Hematopoietic multipotent progenitor cell treated with erythropoietin and hydrocortisone succinate and interleukin-3 and kit ligand, for 4 days (in vitro differentiated cells): Measurements from ENCODE around the gene NFYC.

Source experiments
- DNase-seq: peaks from one replicate; pipeline ENCODE4 v3.0.0-alpha.2; 2015

NFYC gene

GRCh38 chr1:40762144-40762923, 70.8 kb downstream of the NFYC start:
- DNase-seq = no peak

- DNase-seq = no peak
Measured at GRCh38 chr1:40763742-40764532, 72.4 kb downstream of the NFYC start.

DNA sequence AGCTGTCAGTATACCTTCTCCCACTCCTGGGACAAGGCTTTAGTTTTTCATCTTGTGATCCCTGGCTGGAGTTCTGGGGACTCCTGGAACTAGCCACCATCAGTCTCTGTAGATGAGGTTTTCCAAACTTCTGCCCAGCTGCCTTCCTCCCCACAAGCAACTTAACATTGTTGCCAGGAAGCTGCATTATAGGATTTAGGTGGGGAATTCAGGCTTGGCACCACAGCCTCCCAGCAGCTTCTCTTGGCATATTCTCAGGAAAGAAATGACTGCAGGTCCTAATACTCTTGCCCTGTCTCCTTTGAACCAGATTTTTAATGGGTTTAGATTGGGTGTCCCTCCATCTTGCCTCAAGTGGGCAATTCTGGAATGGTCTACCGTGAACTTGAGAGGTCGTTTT, 73.5 kb downstream of the NFYC start:
- DNase-seq = no peak

DNA sequence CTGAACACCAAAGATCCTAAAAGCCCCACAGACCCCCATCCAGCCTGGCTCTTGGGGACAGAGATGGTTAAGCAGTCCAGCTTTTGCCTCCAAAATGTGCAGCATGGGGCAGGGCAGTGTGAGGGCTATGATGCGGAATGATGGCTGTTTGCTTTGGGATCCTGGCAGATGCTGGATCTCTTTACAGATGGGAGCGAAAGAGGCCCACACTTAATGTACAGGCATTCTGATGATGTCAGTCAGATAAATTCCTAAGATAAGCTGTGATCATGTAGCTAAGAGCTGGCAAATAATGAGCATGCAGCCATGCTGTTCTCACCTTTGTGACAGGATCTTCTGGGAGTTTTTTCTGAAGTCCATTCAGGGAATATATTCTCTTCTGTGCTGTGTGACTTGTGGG, 74.5 kb downstream of the NFYC start:
- no peak for DNase-seq

DNA sequence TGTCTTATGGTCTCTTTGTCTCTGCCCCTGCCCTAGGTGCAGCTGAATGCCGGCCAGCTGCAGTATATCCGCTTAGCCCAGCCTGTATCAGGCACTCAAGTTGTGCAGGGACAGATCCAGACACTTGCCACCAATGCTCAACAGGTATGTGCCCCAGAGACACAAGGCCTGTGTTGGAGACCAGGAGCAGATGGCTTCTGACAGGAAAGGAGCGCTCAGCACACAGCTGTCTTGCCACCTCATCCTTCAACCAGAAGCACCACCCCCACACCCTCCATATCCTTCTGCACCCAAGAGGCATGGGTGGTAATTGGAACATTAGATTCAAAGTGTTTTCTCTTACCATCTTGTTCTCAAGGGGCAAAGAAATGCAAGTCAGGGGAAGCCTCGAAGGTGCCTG, 75.1 kb downstream of the NFYC start:
- DNase-seq = no peak

GRCh38 chr1:40768146-40768990, 76.9 kb downstream of the NFYC start:
- no peak for DNase-seq

- peak; percentile 62 for DNase-seq
Measured at GRCh38 chr1:40769815-40770214, 78.3 kb downstream of the NFYC start.

DNA sequence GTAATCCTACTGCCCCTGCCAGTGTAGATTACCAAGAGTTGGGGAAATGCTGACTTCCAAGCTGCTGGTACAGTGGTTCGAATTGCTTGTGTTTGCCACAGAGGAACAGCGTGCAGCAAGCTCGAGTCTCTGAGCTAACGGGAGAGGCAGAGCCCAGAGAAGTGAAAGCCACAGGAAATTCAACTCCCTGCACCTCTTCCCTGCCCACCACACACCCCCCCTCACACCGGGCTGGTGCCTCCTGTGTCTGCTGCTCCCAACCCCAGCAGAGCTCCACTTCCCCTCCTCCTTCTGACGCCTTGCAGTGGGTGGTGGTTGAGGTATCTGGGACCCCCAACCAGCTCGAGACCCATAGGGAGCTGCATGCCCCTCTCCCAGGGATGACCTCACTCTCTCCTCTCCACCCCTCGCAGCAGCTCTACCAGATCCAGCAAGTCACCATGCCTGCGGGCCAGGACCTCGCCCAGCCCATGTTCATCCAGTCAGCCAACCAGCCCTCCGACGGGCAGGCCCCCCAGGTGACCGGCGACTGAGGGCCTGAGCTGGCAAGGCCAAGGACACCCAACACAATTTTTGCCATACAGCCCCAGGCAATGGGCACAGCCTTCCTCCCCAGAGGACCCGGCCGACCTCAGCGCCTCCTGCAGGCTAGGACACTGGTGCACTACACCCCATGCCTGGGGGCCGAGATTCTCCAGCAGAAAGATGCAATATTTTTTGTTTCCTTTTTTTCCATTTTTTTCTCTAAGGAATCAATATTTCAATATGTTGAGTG, 79.0 kb downstream of the NFYC start:
- DNase-seq = no peak

DNA sequence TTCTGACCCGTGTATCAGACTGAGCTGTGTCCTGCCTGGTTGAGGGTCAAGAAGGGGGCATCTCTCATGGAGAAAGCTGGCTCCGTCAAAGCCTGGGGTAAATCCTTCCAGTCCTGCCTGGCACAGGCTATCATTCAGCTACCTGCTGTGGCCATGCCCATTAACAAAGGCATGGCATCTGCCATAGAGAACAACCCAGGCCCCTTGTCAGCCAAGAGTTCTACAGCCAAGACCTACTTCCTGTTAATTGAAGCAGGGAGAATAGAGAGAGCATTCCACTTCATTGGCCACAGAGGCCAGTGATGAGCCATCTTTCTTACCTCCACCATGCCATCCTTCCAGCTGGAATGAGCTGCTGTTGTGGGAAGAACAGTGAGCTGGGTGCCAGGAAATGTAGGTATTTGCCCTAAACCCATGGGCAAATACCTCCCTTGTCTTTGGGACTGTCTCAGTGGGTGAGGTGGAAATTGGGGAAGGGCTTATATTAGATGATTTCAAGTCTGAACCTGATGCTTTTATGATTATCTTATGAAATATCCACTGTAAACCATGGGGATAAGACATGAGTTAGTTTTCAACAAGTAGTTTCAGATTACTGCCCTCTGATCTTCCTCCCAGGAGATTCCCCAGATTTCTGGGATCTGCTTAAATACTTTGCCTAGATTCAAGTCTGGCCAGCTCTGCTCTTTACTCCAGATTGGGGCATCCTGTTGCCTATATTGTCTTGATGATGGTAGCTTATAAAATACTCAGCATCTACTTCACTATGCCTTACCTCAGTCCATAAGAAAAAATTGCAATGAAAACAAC, 80.8 kb downstream of the NFYC start:
- DNase-seq = no peak

DNA sequence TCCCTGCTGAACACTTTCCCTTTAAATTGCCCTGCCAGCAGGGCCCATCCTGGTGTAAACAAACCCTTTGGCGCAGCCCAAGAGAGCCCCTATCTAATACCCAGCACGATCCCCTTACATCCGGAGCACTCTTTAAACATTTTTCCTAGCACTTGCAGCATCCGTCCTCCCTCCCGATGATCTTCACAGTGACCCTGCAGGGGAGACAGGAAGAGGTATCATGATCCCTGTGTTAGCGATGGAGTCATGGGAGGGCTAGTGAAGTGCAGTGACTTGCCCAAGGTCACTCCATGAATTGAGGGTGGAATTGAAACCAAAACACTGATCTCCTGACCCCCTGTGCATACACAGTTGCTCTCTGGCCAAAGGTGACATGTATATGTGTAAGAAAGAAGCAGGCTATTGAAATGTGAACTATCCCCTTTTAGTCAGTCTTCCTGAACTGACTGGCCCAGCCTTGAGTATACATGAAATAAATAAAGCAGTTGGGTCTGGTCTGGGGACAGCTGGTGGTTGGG, 82.3 kb downstream of the NFYC start:
- DNase-seq = no peak

- peak; percentile 69 for DNase-seq
Measured at GRCh38 chr1:40774266-40774998, 82.9 kb downstream of the NFYC start.

GRCh38 chr1:40776236-40777072, 85.0 kb downstream of the NFYC start:
- DNase-seq = no peak

- no peak for DNase-seq
Measured at GRCh38 chr1:40777224-40777970, 85.9 kb downstream of the NFYC start.

GRCh38 chr1:40780678-40781607, 89.4 kb downstream of the NFYC start:
- DNase-seq = no peak

- no peak for DNase-seq
Measured at GRCh38 chr1:40781608-40781971, 90.1 kb downstream of the NFYC start.

DNA sequence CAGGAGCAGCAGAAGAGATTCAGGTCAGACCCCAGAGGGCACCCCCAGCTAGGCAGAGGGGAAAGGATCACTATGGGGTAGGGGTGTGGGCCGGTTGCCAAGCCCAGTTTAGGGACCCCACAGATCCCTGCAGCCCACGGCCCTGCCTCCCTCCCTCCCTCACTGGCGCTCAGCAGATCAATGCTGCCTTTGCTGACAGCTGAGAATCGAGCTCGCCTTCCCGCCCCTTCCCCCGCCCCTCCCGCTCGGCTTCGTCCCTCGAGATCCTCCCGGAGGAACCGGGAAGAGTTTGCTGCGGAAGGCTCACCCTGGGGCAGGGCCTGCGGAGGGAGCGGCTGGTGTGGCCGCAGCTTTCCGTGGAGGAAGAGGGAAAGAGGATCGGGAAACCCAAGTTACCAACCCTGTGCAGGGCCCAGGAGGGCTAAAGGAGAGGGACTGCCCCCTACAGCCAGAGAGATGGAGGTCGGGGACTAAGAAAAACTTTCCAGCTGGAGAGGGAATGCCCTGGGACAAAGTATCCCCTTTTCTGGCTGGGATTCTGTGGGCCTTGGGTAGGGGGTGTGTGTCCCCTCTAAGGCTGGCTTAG, 91.0 kb downstream of the NFYC start:
- no peak for DNase-seq
